Spleen (tissue), 11 donors: Measurements from ENCODE around the gene SYT3. TPM values are rescaled to one million over a fixed set of nuclear protein-coding genes. Genes with fewer than 3 reads are reported as not detected.
A peak's percentile ranks its signal among the peaks of the same experiment; 100 is the strongest.

Source experiments
- DNase-seq: peaks from one replicate; pipeline ENCODE4 v3.0.0-alpha.2; 2020
- H3K27ac ChIP-seq, 8 donors: fragments of 200-600 bp; sonication (generic) in 7 of 8; 1 replicate in 4 of 8; 2 replicates in 4 of 8; pipeline versions ENCODE4 v1.5.0 to v1.8.0; 2016 to 2021; ENCODE audit warnings: inconsistent platforms in 4 of 8, mild to moderate bottlenecking in 4 of 8, moderate library complexity in 1 of 8
- H3K27me3 ChIP-seq, 7 donors: fragments of 200-600 bp; sonication (generic) in 6 of 7; replicated peaks in 1 of 7; 1 replicate in 4 of 7; 2 replicates in 3 of 7; pipeline versions ENCODE4 v1.5.0 to v1.8.0; 2016 to 2021; ENCODE audit warnings: inconsistent platforms in 3 of 7, mild to moderate bottlenecking in 1 of 7
- H3K36me3 ChIP-seq, 6 donors: fragments of 200-600 bp; sonication (generic) in 5 of 6; 1 replicate in 4 of 6; 2 replicates in 2 of 6; pipeline versions ENCODE4 v1.5.0 to v1.8.0; 2016 to 2021; ENCODE audit warnings: inconsistent platforms in 2 of 6
- H3K4me1 ChIP-seq, 6 donors: fragments of 200-600 bp; sonication (generic) in 5 of 6; 1 replicate in 3 of 6; 2 replicates in 3 of 6; pipeline versions ENCODE4 v1.5.0 to v1.8.0; 2016 to 2021; ENCODE audit warnings: inconsistent platforms in 3 of 6
- H3K4me3 ChIP-seq, 8 donors: fragments of 200-600 bp; sonication (generic) in 7 of 8; 1 replicate in 4 of 8; 2 replicates in 4 of 8; pipeline versions ENCODE4 v1.5.0 to v1.8.0; 2016 to 2021; ENCODE audit warnings: inconsistent platforms in 4 of 8, mild to moderate bottlenecking in 4 of 8, moderate library complexity in 2 of 8
- H3K9me3 ChIP-seq, 8 donors: fragments of 200-600 bp; sonication (generic) in 7 of 8; 1 replicate in 4 of 8; 2 replicates in 4 of 8; pipeline versions ENCODE4 v1.5.0 to v1.8.0; 2016 to 2021; ENCODE audit warnings: inconsistent platforms in 4 of 8
- CTCF ChIP-seq, 11 experiments: fragments of 200-600 bp in 7 of 11; fragments of 450-650 bp in 4 of 11; sonication (generic) in 4 of 11; IDR thresholded peaks in 8 of 11; conservative IDR thresholded peaks in 3 of 11; 1 replicate in 7 of 11; 2 replicates in 4 of 11; pipeline versions ENCODE4 v1.4.0 to v1.8.0; 2016 to 2021; ENCODE audit warnings: antibody characterized with exemption in 11 of 11, inconsistent platforms in 4 of 11, mild to moderate bottlenecking in 1 of 11
- POLR2A ChIP-seq, 3 donors: fragments of 450-650 bp; IDR thresholded peaks; one replicate each; pipeline ENCODE4 v1.5.1; 2017; ENCODE audit warnings: antibody characterized with exemption in 3 of 3, mild to moderate bottlenecking in 1 of 3
- POLR2AphosphoS5 ChIP-seq, 3 donors: sonication (generic); formaldehyde crosslinking; IDR thresholded peaks; one replicate each; pipeline ENCODE4 v1.5.1; 2017; ENCODE audit warnings: antibody characterized with exemption in 3 of 3
- WGBS, 5 donors: extraction: QIAGEN DNeasy Blood & Tissue Kit in 3 of 5; methylation state at CpG; one replicate each; pipeline versions ENCODE4 v1.1.5 to v1.1.7; 2013 to 2018; 5-methylcytosine and 5-hydroxymethylcytosine counted together
- intact Hi-C: fragments of 100-400 bp; cut with DNase I; formaldehyde crosslinking; loops from one replicate; pipeline ENCODE4 v1.15.0; 2023; ENCODE audit warnings: low total_unique reads
- polyA plus RNA-seq, 3 donors: library from polyadenylated mRNA; stranded (reverse); fragments of 200-250 nt; gene quantifications; one replicate each; pipeline ENCODE4 v1.2.1, GENCODE V29; 2013
- total RNA-seq, 7 donors: library from RNA; depleted of rRNA in 3 of 7; stranded (reverse); fragments of >200 nt in 3 of 7; fragmentation: NEBNext Ultra II Directional in 4 of 7; extraction: Animal tissue kit (Norgen Biotek cat#: 25700) in 4 of 7; gene quantifications; one replicate each; pipeline versions ENCODE4 v1.1.0 to v1.2.1, GENCODE V29; 2016 to 2021
- donor health status: healthy with polysubstance abuse.
- donor health status: DM: no; HTN: no; CAD: no; lungs with moderate emphysema.
- donor health status: DM: no; HTN: no; CAD: no.
- donor health status: Bipolar disorder and iron deficiency.
- donor health status: healthy.
- donor health status: DM: no; HTN: no; CAD: no.
- donor health status: DM: yes; HTN: yes; CAD: no.

Gene SYT3
- total and polyA plus RNA-seq, 10 donors: 0.02 to 0.51 (median 0.24) TPM; not detected in 4

GRCh38 chr19:50629194-50629593 lies 10.5 kb downstream of the SYT3 start:
- DNase-seq: no peak
- no peak for TF ChIP-seq CTCF (IDR thresholded peaks at IDR 0.05 in 8 of 11, conservative IDR thresholded peaks at IDR 0.05 in 3 of 11)
- TF ChIP-seq POLR2A (IDR thresholded peaks at IDR 0.05): no peak
- no peak for TF ChIP-seq POLR2AphosphoS5 (IDR thresholded peaks at IDR 0.05)
- 77 to 90% (median 85%) methylated on average over 18 to 20 of the region's 20 CpGs for WGBS, 5 donors

DNA sequence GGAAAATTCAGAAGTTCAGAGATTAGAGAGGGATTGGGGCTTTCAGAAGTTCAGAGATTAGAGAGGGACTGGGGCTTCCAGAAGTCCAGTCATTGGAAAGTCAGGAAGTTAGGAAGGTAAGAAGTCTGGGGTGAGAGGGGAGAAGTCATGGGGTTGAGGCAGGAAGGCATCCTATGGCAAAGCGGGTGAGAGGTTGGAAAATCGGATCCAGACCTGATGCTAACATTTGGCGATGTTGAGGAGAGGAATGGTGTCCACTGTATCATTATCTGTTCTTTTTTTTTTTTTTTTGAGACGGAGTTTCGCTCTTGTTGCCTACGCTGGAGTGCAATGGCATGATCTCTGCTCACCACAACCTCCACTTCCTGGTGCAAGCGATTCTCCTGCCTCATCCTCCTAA lies 11.1 kb downstream of the SYT3 start:
- H3K4me1 ChIP-seq: no peaks in the 10 kb centered on the region
- intact Hi-C loops: no loop called here
- DNase-seq: no peak
- TF ChIP-seq POLR2AphosphoS5 (IDR thresholded peaks at IDR 0.05): no peak
- no peak for TF ChIP-seq POLR2A (IDR thresholded peaks at IDR 0.05)
- TF ChIP-seq CTCF (IDR thresholded peaks at IDR 0.05 in 8 of 11, conservative IDR thresholded peaks at IDR 0.05 in 3 of 11): no peak
- no peak overlapping the region for H3K27ac ChIP-seq
- H3K36me3 ChIP-seq: no peaks in the 10 kb centered on the region
- WGBS, 5 donors: 88 to 93% (median 91%) methylated on average over 7 of the region's 7 CpGs
- peaks cover 0 to 40% (median 0%) of the 10 kb centered on the region in 7 donors for H3K27me3 ChIP-seq
- H3K4me3 ChIP-seq: no peak overlapping the region
- H3K9me3 ChIP-seq: peaks cover 0 to 21% (median 14%) of the 10 kb centered on the region in 8 donors

More at GRCh38 chr19:50629194-50629593, 10.5 kb downstream of the SYT3 start:
- no peaks in the 10 kb centered on the region for H3K36me3 ChIP-seq
- H3K4me1 ChIP-seq: no peaks in the 10 kb centered on the region
- intact Hi-C loops: no loop called here
- H3K27me3 ChIP-seq: peaks cover 0 to 43% (median 0%) of the 10 kb centered on the region in 7 donors
- H3K27ac ChIP-seq: no peak overlapping the region
- no peak overlapping the region for H3K4me3 ChIP-seq
- H3K9me3 ChIP-seq: peaks cover 5 to 27% (median 20%) of the 10 kb centered on the region in 8 donors

DNA sequence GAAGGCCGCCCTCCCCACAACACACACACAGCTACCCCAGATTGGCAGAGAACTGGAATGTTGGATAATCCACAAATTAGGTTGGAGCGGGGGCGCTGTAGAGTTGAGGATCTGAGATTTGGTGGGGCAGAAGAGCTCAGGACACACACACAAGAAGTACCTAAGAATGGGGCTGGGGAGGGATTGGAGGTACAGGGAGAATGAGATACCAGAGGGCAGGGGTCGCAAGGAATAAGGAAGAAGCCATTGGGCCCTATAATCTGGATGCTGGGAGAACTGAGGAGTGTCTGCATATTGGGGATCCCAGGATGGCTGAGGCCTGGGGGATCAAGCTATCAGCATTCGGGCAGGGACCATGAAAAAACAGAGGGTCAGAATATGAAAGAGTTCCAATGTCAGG lies 11.5 kb downstream of the SYT3 start:
- Histone ChIP-seq H3K9me3 (peaks cover 0 to 17% (median 10%) of the 10 kb centered on the region in 8 donors), H3K4me3 (no peak overlapping the region), H3K36me3 (no peaks in the 10 kb centered on the region), H3K27me3 (peaks cover 0 to 40% (median 0%) of the 10 kb centered on the region in 7 donors), H3K27ac (no peak overlapping the region), H3K4me1 (no peaks in the 10 kb centered on the region)
- DNase-seq: peak; percentile 24
- intact Hi-C loops: no loop called here
- no peak for TF ChIP-seq POLR2A (IDR thresholded peaks at IDR 0.05)
- no peak for TF ChIP-seq CTCF (IDR thresholded peaks at IDR 0.05 in 8 of 11, conservative IDR thresholded peaks at IDR 0.05 in 3 of 11)
- no peak for TF ChIP-seq POLR2AphosphoS5 (IDR thresholded peaks at IDR 0.05)
- WGBS, 5 donors: 87 to 94% (median 89%) methylated on average over 5 of the region's 5 CpGs

DNA sequence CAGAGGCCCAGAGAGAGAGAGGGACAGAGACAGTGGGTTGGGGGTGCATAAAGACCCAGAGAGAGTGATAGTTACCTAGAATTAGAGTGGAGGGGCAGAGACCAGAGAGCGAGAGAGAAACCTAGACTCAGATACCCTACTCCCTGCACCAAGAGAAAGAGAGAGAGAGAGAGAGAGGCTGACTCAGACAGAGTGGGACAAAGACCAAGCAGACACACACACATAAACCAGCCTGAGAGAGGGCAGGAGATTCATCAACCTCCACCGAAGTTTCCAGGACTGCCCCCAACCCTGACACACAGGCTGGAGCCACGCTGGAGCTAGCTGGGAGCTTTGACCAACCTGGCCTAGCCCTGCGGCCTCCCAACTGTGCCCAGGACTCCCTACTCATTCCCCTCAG lies 12.9 kb downstream of the SYT3 start:
- no peaks in the 10 kb centered on the region for H3K36me3 ChIP-seq

More for the DNA sequence above, 12.9 kb downstream of the SYT3 start:
- Histone ChIP-seq H3K27ac (no peak overlapping the region), H3K4me1 (no peaks in the 10 kb centered on the region), H3K9me3 (peaks cover 0 to 3% (median 0%) of the 10 kb centered on the region in 8 donors), H3K27me3 (peaks cover 0 to 32% (median 0%) of the 10 kb centered on the region in 7 donors), H3K4me3 (no peak overlapping the region)
- TF ChIP-seq POLR2A (IDR thresholded peaks at IDR 0.05) (no peak), POLR2AphosphoS5 (IDR thresholded peaks at IDR 0.05) (no peak)
- 67 to 78% (median 72%) methylated on average over 4 of the region's 4 CpGs for WGBS, 5 donors
- intact Hi-C loops: no loop called here
- peak; percentile 47 for DNase-seq
